GDM1 (cell line): ENCODE data around the gene CHCHD5.
"Not testable (repeated sequence)": the region's sequence is repeated elsewhere in the genome, so short reads cannot be mapped to it uniquely, and the experiment has no call there.

Source experiments
- DNase-seq: peaks from one replicate; lab custom pipeline; 2025; lab: John Stamatoyannopoulos, UW

Gene CHCHD5, protein sequence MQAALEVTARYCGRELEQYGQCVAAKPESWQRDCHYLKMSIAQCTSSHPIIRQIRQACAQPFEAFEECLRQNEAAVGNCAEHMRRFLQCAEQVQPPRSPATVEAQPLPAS

GRCh38 chr2:112584134-112584890 is at the start of gene CHCHD5:
Gene CHCHD5, plus strand, starts transcription at chr2:112584609. Its CDS starts 39 bp downstream, at chr2:112584648.
- peak; percentile 82 for DNase-seq

GRCh38 chr2:112534826-112535225 is 49.6 kb upstream of the CHCHD5 start:
- DNase-seq = no peak

DNA sequence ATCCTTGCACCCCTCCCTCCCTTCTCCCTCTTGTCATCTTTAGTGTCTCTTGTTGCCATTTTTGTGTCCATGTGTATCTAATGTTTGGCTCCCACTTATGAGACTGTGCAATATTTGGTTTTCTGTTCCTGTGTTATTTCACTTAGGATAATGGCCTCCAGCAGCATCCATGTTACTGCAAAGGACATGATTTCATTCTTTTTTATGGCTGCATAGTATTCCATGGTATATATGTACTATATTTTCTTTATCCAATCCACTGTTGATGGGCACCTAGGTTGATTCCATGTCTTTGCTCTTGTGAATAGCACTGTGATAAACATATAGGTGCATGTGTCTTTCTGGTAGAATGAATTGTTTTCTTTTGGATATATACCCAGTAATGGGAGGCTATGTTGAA is 47.7 kb upstream of the CHCHD5 start:
- not testable (repeated sequence) for DNase-seq

DNA sequence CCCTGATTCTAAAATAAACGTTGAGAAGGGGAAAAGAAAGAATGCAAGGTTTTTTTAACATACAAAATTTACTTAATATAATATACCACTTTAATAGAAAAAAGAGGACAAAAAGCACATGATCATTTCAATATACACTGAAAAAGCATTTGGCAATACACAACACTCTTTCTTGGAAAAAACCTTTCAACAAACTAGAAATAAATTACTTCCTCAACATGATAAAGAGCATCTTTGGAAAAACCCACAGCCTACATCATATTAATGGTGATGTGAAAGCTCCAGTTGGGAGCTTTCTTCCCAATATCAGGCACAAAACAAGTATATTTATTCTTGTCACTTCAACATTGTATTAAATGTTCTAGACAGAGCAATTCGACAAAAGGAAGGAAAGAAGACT is 45.1 kb upstream of the CHCHD5 start:
- no peak for DNase-seq

- no peak for DNase-seq
Observed at GRCh38 chr2:112540906-112541305, 43.5 kb upstream of the CHCHD5 start.

DNA sequence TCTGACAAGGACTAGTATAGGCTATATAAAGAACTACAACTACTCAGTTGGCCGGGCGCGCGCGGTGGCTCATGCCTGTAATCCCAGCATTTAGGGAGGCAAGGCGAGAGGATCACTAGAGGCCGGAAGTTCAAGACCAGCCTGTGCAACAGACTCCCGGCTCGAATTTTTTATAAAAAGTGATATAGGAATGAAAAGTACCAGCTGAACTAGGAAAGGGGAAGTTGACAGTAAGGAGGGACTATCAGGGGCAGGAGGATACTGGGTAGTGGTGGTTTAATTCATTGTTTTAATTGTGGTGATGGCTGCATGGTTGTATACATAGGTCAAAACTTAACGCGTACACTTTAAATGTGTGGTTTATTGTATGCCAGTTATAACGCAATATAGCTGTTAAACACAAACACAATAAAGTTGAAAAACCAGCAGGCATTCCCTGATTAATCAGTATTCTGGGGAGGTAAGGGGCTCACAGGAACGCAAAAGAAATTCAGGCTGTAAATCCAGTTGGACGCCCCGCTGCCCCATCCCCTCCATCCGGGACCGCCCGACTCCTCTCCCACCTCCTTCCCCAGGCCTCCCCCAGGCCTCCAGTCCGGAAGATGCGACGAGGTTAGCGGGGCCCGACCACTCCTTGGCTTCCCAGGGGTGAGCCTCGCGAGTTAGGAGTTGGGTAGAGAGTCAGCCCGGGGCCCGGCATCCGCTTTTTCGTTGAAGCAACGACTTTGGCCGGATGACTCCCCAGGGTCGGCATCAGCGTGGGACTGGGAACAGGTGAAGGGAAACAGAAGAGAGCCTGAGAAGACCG is 42.9 kb upstream of the CHCHD5 start:
- DNase-seq = peak; percentile 76

DNA sequence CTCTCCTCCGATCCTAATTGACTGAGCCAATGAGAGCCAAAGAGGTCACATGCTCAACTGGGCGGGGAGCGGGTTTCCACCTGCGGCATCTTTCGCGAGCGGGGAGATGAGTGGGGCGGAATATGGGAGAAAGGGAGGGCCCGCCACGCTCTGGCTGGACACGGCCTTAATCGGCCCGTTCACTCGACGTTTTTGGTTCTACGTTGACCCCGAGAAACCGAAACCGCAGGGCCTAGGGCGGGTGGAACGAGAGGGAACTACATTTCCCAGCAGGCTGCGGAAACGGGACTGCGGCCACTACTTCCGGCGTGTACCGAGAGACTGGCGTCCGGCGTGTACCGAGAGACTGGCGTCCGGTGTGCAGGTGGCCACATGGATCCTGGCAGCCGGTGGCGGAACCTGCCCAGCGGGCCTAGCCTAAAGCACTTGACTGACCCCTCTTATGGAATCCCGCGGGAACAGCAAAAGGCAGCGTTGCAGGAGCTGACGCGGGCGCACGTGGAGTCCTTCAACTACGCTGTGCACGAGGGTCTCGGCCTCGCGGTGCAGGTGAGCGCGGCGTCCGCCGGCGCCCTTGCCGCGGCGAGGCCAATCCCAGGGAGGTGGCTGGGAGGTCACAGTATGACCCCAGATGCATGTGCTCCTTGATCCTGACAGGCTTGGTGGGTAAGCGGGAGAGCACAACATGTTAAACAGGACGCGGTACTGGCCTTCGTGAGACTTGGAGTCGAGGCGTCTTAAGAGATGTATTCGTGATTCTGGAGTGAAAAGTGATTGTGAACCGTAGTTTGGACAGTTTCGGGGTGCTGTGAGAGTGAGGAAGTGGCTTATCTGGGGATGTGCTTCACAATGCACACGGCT is 42.1 kb upstream of the CHCHD5 start, which contains the start of gene POLR1B:
POLR1B (plus strand) TSS at position 343 of the 861 bp plus-strand sequence; CDS start at position 373, 30 bp downstream.
- DNase-seq = peak; percentile 76

DNA sequence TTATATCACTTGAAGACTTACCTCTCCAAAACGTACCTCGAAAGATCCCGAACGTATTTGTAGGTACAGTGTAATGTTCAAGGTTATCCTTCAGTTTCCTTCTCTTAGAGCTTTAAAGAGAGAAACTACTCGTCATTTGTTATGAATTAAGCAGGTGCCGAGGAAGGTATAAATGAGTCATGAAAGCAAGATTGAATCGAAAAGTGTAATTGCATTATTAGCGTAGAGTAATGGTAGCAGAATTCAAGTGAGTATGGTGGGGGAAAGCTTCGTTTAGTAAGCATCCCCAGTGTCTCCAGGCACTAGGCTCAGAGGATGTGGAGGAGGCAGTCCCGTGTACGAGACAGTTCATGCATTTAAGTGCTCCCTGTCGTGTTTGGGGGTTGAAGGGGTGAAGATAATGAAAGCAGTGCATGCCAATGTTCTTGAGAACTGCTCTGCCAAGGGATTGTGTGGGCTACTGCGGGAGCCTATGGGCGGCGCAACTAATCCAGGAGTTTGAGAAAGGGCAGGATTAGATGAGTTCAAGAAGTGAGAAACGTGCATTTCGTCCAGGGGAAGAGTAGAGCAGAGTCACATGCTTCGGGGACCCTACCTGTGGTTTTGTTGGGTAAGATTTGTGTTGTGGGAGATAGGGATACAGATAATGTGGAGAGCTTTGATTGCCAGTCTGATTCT is 41.3 kb upstream of the CHCHD5 start:
- DNase-seq = no peak

DNA sequence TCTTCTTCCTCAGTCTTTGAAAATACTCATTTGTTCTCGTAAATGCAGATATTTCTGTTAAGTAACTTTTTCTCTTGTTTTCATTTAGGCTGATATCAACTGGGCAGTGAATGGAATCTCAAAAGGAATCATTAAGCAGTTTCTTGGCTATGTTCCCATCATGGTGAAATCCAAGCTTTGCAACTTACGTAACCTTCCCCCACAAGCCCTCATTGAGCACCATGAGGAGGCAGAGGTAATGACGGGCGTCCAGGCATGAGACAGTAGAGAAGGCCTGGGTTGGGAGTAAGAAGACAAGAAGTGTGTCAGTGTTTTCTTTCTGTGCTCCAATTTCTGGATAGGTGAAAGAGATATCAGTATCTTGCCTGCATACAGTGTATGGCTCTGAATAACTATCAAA is 37.1 kb upstream of the CHCHD5 start:
- DNase-seq = no peak

DNA sequence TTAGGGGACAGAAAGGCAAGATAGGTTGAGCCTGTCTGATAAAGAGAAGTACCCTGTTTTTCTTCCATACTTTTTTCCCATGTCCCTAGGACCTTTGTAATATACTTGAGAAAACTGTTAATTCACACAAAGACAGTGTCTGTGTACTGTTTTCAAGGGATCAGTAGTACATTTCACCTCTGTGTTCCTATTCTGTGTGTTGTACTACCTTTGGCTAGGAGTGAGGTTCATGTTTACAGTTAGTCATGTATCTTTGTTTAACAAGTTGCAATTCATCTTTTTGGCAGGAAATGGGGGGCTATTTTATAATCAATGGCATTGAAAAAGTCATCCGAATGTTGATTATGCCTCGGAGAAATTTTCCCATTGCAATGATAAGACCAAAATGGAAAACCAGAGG is 35.4 kb upstream of the CHCHD5 start:
- no peak for DNase-seq

GRCh38 chr2:112566104-112566503 is 18.3 kb upstream of the CHCHD5 start:
- DNase-seq = no peak

- DNase-seq = not testable (repeated sequence)
Observed at GRCh38 chr2:112566508-112566907, 17.9 kb upstream of the CHCHD5 start.

DNA sequence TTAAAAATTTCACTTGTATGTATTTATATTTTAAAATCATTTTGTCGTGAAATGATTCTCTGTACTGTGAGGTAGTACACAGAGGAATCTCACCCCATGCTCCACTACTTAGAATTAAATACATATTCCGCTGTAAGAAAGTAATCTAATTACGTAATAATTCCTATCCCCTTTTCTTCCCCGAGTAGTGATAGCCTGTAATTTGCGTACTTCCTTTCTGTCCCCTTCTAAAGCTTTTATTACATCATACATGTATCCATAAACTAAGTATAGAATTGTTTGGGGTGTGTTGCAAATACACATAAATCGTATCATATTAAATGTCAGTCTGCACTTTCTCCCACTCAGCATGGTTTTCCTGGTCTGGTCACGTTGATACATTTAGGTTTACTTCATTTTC is 12.4 kb upstream of the CHCHD5 start:
- no peak for DNase-seq

DNA sequence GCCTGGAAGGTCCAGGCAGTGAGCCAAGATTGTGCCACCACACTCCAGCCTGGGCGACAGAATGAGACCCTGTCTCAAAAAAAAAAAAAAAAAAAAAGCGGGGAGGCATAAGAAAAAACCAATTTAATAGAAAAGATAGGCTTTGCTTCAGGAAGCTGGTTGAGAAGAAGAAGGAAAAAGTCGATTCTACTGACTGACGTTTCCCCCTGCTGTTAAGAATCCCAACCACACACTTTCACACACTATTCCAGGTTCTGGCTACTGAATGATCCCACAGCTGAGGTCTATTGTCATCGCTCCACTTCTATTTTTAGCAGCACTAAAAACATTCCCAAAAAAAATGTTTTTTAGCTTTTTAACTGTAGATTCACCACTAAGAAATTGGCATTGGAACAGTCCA is 6.7 kb upstream of the CHCHD5 start:
- DNase-seq = no peak

GRCh38 chr2:112579241-112579640 is 5.2 kb upstream of the CHCHD5 start:
- DNase-seq = no peak

GRCh38 chr2:112580084-112580483 is 4.3 kb upstream of the CHCHD5 start:
- DNase-seq = no peak

- DNase-seq = peak; percentile 24
Observed at GRCh38 chr2:112582314-112582746, 2.1 kb upstream of the CHCHD5 start.

GRCh38 chr2:112583497-112584133 is 794 bp upstream of the CHCHD5 start:
- no peak for DNase-seq

- no peak for DNase-seq
Observed at GRCh38 chr2:112584891-112585250, 462 bp downstream of the CHCHD5 start.

GRCh38 chr2:112585400-112585799 is 991 bp downstream of the CHCHD5 start:
- DNase-seq = no peak
